NCI-H526 treated with DMSO at 0.1 percent for 48 hours (cell line): Measurements from ENCODE around the gene RFX1.

Experiments
- DNase-seq: peaks from one replicate; lab custom pipeline; 2025; lab: John Stamatoyannopoulos, UW

Gene RFX1

GRCh38 chr19:13960863-13961784 is 45.0 kb downstream of the RFX1 start:
- DNase-seq = no peak

DNA sequence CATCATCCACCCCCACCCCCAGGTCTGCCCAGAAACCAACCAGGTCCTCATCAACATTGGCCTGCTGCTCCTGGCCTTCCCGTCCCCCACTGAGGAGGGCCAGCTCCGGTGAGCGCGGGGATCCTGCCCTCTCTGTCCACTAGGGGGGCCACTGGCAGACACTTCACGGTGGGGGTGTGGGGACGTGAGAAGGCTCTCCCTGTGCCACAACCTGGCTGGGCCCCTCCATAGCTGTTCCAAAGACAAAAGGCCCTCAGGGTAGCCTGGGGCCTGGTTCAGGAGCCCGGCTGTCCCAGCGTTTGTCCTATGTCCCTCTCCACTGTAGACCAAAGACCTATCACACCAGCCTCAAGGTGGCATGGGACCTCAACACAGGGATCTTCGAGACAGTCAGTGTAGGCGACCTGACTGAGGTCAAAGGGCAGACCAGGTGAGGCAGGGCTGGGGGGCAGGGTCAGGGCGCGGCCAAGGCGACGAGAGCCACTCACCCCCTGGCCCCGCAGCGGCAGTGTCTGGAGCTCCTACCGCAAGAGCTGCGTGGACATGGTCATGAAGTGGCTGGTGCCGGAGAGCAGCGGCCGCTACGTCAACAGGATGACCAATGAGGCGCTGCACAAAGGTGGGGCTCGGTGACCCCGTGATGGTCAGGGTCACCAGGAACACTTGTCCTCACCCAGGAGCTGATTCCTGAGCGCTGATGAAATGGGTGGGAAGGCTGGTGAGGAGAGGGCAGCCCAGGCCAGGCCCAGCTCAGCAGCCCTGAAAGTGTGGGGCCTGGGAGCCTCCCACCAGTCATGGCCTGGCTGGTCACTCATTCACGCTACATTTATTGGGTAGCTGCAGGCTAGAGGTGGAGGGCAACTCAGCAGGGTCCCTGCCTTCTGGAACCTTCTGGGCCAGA is 45.9 kb downstream of the RFX1 start:
- DNase-seq = no peak

GRCh38 chr19:13959141-13959961 is 46.8 kb downstream of the RFX1 start:
- DNase-seq = no peak

DNA sequence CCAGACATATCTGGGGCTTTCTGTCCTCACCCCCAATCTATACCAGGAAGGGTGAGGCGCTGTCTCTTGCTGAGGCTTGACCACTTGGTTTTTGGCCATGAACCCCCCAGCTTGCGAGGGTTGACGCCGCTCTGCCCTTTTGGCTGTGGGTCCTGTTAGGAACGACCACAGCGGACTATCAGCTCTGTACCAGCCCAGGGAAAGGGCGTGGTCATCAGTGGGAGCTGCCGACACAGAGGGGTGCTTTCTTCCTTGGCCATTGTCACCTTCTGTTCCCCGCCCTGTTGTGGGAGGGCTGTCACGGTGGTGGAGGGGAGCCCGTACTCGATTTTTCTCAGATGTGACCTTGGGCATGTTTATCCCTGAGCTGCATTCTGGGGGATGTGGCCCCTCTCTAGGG is 48.1 kb downstream of the RFX1 start:
- no peak for DNase-seq

- no peak for DNase-seq
Observed at GRCh38 chr19:13957051-13957450, 49.1 kb downstream of the RFX1 start.

DNA sequence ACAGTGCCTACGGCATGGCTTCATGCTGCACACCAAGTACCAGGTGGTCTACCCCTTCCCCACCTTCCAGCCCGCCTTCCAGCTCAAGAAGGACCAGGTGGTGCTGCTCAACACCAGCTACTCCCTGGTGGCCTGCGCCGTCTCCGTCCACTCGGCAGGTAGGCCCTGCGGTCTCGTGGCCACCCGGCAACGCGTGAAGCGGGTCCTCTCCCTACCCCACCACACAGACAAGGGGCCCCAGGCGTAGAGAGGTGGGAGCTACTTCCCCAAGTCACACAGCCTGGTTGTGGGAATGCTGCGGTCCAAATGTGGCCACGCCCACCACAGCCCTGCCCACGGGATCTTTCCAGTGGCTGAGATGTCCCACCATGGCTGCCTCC is 49.8 kb downstream of the RFX1 start:
- no peak for DNase-seq

- no peak for DNase-seq
Observed at GRCh38 chr19:13955662-13956364, 50.3 kb downstream of the RFX1 start.

GRCh38 chr19:13954185-13954584 is 51.9 kb downstream of the RFX1 start:
- no peak for DNase-seq

DNA sequence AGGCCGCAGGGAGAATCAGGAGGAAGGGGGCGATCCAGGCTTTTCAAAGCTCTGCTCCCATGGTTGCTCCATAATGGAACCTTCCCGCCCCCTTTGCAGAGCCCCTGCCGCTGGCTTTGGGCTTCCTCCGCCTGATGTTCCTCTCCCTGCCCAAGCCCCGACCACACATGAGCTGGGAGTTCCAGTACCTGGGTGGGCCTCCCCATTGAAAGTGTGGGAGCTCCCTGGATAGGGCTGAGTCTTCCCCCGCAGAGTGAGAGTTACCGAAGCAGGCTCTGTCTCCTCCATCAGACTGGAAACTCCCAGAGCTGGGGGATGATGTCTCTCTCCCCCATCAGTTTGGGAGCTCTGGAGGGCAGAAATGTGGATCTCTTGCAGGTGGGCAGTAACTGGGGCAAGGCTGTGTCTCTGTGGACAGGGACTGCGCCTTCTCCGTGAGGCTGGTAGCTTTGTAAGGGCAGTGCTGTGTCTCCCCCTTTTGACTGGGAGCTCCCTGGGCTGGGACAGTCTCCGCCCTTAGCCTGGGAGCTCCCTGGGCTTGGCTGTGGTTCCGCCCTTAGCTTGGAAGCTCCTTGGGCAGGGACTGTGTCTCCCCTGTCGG is 53.1 kb downstream of the RFX1 start:
- DNase-seq = no peak

GRCh38 chr19:13952154-13952930 is 53.8 kb downstream of the RFX1 start, which contains the start of gene DCAF15:
Gene DCAF15, plus strand, starts transcription at chr19:13952509. Its CDS starts 4 bp downstream, at chr19:13952513.
- peak; percentile 95 for DNase-seq

GRCh38 chr19:13951799-13952153 is 54.3 kb downstream of the RFX1 start:
- no peak for DNase-seq

DNA sequence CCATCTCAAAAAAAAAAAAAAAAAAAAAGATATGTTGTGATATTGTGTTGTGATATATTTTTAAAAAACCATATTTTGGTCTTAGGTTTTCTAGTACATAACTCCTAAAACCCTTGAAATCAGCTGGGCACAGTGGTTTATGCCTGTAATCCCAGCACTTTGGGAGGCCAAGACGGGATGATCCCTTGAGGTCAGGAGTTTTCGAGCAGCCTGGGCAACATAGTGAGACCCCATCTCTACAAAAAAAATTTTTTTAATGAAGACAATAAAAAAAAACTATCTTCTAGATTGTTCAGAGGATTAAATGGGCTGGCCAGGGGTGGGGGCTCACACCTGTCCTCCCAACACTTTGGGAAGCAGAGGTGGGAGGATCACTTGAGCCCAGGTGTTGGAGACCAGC is 55.1 kb downstream of the RFX1 start:
- no peak for DNase-seq

DNA sequence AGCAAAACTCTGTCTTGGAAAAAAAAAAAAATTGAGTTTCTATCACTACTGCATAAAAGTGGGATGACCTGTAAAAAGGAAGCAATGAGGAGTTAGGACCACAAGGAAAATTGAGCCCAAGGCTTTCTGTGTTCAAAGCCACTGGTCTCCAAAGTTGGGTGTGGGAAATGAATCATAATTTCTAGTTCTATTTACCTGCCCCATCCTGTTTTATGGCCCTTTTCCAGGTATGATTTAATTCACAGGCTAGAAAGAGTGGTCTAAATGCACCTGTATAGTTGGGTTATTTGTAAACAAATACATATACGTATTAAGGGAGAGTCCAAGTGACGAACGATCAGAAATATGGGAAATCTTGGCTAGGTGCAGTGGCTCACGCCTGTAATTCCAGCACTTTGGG is 59.7 kb downstream of the RFX1 start:
- DNase-seq = no peak

GRCh38 chr19:13942023-13942684 is 64.0 kb downstream of the RFX1 start:
- no peak for DNase-seq

DNA sequence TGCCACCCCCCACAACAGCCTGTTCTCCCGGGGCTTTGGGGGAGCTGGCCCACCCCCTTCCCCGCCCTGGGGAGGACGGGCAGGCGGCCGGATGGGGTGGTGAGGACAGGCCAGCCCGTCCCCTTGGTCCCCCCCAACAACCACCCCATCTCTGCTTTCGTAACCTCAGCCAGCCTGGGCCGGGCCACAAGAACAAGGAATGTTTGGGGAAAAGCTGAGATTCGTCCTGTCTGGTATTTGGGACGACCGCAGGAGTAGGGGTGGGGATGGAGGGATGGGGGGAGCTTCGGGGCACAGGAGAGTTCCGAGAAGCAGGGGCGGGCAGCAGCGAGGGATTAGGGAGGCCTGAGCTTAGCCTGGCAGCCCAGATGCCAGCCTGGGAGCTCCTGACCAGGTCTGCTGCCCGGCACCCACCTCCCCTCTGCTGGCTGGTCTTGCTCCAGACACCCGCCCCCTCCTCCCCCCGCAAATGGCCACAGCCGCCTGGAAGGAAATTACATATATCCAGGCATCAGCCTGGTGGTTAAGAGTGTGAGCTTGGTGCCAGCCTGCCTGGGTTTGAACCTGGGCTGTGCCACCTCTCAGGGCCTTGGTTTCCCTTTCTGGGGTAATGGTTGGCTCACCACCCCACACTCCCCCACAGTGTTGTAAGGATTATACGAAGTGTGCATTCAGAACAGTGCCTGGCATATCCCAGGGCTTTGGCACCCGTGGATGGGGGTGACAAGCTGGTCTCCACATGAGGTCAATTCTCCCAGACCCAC is 67.6 kb downstream of the RFX1 start, which contains the start of gene PODNL1:
TSS of gene PODNL1 (minus strand) at position 117 of the 764 bp plus-strand sequence. CDS start 236 bp downstream, outside the sequence.
- DNase-seq = no peak

GRCh38 chr19:13937479-13938300 is 68.4 kb downstream of the RFX1 start:
- DNase-seq = no peak

GRCh38 chr19:13935765-13936510 is 70.2 kb downstream of the RFX1 start:
- no peak for DNase-seq
